ENCODE data around the gene SIGLEC6.

Gene SIGLEC6

DNA sequence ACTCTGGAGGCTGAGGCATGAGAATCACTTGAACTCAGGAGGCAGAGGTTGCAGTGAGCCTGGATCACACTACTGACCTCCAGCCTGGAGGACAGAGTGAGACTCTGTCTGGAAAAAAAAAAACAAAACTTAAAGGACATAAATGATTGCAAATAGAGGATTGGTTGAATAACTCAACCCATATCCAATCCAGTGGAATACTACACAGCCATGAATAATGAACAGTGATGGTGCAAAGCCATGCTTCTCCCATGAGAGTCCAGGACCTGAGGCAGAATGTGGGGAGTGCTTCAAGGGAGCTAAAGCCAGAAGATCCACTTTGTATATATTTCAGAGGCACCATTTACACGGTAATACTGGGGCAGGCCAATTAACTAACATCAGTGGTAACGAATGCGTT, 55.3 kb downstream of the SIGLEC6 start:
- DNase-seq (ENCODE audit: low read depth in 2 of 2): no peak

- DNase-seq (ENCODE audit: low read depth in 2 of 2): peak; percentile 69 to 80
Observed at GRCh38 chr19:51473009-51473707, 58.3 kb downstream of the SIGLEC6 start.

- DNase-seq (ENCODE audit: low read depth in 2 of 2): no peak
Observed at GRCh38 chr19:51472607-51473006, 58.9 kb downstream of the SIGLEC6 start.

- no peak for DNase-seq (ENCODE audit: low read depth in 2 of 2)
Observed at GRCh38 chr19:51471527-51471926, 59.9 kb downstream of the SIGLEC6 start.

DNA sequence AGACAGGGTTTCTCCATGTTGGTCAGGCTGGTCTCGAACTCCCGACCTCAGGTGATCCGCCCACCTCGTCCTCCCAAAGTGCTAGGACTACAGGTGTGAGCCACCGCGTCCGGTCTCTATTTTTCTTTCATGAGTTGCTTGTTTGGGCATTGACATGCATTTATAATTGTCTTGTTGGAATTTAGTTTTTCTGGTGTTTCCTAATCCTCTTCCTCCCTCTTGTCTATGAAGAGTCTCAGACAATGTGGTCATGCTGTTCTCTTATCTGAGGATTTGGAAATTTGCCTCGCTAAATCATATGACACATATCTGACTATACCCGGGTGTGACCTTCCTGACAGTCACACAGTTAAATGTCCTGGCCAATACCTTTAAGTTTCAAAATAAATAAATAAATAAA, 60.5 kb downstream of the SIGLEC6 start:
- no peak for DNase-seq (ENCODE audit: low read depth in 2 of 2)

DNA sequence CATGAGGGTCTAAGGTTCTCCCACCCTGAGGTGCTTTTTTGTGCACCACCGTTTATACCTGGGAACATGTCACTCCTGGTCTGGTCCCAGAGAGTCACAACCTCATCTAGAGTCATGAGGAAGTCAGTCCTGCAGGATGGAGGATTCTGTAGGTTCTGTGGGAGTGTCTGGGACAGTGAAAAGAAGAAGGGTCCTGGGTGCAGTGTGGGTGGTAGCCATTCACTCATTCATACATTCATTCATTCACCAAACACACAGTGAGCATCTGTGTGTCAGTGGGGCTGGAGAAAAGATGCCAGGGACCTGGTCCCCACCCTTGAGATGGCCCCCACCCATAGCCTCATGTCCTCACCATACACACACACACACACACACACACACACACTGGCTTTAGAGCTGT, 61.8 kb downstream of the SIGLEC6 start:
- DNase-seq (ENCODE audit: low read depth in 2 of 2): no peak

DNA sequence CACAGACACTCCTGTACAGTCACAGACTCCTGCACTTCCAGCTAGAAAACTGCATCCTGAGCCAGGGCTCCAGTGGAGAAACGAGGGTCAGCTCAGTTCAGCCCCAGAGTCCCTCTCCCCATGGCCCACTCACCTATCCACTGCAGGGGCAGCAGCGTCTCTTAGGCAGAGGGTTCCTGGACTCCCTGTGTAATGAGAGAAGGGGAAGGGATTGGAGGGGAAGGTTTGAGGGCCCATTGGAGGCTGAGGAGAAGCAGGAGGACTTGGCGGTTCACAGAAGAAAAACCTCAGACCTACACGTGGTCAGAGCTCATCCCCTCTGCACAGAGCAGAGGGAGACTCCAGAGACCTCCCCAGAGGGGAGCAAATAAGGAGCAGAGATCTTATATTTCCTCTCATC, 62.3 kb downstream of the SIGLEC6 start:
- no peak for DNase-seq (ENCODE audit: low read depth in 2 of 2)

DNA sequence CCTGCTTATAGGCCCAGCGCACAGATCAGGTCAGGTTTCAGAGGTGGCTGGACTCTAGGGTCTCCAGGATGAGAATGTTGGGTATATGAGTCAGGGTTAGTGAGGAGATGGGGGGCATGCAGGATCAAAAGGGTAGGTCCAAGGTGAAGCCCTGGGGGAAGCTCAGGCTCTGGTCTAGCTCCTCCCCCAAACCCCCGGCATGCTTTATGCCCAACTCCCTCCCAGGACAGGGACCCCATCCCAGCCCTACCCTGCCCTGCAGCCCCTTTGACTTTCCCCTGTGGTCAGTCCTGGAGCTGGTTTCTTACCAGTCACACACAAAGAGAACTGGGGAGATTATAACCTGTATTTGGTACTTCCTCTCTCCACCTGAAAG, 62.9 kb downstream of the SIGLEC6 start:
- no peak for DNase-seq (ENCODE audit: low read depth in 2 of 2)

DNA sequence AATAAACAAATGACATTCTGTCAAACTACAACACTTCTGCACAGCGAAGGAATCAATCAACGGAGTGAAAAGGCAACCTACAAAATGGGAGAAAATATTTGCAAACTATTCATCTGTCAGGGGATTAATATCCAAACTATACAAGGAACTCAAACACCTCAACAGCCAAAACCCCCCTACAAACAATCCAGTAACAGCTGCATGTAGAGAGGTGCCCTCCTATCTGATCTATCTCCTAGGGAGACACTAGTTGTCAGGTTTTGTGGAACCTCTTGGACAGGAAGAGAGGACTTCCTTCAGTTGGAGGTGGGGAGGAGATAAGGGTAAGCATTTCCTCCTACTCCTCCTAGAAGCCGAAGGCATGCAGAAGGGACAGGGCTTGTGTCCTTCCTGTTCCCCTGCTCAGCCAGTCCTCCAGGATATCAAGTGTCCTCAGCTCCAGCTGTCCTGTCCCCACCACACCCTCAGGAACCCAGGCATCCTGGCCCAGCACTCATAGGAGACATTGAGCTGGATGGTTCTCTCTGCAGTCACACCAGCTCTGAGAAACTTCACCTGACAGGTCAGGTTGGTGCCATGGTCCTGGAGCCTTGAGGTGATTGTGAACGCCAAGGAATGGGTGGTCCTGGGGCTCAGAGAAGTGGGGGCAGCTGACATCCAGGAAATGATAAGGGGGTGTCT, 63.5 kb downstream of the SIGLEC6 start:
- no peak for DNase-seq (ENCODE audit: low read depth in 2 of 2)
